HTR-8/SVneo (cell line): ENCODE data around the gene CDK9.

ENCODE experiments used
- DNase-seq: peaks from one replicate; pipeline ENCODE4 v3.0.0; 2011; ENCODE audit warnings: low spot score, mixed read lengths; ENCODE audit not compliant: insufficient read length
- FAIRE-seq: peaks from 2 replicates; lab custom pipeline; 2011; peaks lifted over from hg19 to GRCh38; lab: Jason Lieb, UNC

Gene CDK9

DNA sequence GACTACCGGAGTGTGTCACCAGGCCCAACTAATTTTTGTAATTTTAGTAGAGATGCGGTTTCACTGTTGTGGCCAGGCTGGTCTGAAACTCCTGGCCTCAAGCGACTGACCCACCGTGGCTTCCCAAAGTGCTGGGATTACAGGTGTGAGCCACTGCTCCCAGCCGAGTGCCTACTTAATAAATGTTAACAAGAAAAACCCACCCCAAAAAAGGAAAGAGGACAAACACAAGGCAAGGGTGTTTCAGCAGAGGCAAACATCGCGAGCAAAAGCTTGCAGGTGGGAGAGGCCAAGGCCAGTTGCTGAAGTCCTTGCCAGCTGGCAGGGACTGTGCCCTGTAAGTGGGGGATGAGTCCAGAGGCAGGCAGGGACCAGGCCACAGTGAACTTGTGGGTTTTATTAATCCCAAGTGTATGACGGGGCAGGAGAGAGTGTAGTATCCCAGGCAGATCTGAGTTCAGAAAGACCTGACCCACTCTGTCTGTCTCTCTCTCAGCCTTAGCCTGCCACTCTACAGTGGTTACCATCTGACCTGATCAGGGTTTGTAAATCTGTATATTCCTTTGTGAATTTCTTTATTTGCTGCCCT is 10.5 kb downstream of the CDK9 start:
- FAIRE-seq: no peak
- DNase-seq: no peak

DNA sequence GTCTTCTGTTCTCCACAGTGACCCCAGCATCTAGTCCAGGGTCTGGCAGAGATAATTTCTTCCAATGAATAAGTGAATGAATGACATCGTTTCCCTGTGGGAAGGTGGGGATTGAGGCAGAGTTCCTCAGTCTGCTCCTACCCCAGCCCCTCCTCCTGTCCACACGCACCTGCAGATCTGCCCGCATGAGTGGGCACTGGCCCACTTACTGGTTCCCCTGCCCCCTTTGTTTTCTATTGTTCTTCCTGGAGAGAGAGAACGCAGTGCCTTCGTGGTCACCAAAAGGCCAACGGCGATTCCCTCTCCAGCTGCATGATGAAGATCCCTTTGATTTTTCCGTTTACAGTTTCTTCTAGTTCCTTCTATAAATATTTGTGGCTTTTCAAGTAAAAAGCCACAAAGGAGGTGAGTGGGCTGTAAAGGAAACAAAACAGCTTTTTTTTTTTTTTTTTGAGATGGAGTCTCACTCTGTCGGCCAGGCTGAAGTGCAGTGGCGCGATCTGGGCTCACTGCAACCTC is 11.1 kb downstream of the CDK9 start:
- FAIRE-seq (no peak), DNase-seq (no peak)

DNA sequence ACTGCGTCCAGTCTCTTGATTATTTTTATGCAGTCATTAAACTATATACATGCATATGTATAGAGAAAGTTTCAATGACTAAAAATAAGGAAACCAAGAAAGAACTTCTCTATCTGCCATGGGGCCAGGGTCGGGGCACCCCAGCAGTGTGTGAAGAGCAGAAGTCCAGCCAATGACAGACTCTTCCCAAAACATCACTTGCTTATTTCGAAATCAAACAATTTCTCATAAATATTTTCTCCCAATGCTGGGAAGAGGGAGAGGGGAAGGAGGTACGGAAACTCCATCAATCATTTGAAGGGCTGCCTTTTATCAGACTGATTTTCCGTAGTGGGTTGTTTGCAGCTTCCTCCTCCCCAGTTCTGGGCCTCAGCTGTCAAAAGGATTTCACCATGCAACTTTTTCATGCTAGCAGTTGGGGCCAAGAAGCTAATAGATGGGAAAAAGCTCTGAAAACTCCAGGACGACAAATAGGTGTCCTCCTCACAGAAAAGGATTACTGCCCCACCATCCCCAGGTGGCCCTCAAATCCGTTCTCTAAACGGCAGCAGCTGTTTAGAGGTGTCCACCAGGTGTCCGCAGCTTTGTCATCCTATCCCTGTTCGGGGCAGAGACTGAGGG is 16.2 kb downstream of the CDK9 start:
- FAIRE-seq: no peak
- DNase-seq: no peak

DNA sequence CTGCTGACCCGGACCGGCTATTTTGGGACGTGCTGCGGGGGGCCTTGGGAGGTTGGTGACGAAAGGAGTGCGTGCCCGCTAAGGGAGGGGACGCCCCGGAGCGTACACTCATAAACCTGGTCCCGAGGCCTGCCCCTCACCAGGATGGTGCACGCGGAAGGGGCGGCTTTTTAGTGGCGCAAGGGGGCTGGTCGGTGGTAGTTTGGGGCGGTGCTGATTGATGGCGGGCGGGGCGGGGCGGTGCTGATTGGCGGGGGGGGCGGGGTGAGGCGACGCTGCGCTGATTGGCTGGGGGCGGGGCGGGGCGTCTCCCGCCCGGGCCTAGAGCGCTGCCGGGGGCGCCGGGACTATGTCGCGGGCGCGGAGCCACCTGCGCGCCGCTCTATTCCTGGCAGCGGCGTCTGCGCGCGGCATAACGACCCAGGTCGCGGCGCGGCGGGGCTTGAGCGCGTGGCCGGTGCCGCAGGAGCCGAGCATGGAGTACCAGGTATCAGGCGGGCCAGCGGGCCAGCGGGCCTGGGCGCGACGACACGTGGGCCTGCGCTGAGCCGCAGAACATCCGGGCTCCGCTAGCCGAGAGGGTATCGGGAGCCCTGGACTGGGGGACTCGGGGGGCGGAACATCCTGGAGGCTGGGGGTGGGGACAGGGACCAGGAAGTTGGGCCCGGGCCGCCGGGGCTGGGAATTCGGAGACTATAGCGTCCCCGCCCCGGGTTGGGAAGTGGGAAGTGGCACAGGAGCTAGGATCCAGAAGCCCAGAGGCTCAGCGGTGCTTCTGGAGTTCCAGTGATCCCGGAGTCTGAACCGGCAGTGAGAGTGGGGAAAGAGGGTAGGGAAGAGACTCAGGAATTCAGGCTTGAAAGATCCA is 17.0 kb downstream of the CDK9 start, which contains the start of gene FPGS:
Gene FPGS (plus strand): TSS at position 307 of the 868 bp plus-strand sequence. CDS start 43 bp downstream, at position 350.
- FAIRE-seq (no peak), DNase-seq (peak; percentile 89)

DNA sequence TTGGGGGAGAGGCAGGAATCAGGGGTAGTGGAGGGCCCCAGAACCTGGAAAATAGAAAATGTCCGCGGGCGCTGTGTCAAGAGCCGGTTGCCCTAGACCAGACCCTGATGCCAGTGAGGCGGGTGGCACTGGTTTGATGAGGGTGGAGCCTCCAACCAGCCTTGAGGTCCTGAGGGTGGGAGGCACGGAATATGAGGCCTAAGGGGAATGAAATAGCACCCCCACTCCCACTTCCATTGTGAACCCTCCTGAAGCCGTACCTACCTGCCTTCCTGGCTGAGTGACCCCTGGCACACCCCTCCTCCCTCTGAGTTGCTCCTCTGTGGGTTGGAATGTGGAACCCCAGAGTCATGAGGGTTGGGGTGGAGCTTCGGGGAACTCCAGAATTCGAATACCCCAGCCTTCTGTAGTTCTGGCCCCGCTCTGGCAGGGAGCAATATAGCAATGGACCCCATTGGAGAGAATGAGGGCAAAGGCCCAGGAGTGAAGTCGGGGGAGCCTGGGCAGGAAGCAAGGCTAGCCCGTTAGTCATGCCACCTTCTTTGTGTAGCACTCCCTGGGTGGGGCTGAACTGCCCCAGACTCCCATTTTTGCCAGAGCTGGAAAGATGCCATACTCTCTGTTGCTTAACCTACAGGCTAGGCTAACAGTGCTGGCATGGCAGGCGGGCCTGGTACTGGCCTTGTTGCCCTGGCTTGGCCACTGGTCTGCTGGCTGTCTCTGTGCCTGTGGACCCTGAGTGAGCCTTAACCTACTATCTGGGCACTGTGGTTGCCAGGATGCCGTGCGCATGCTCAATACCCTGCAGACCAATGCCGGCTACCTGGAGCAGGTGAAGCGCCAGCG is 17.9 kb downstream of the CDK9 start:
- DNase-seq: peak; percentile 10
- FAIRE-seq: no peak

DNA sequence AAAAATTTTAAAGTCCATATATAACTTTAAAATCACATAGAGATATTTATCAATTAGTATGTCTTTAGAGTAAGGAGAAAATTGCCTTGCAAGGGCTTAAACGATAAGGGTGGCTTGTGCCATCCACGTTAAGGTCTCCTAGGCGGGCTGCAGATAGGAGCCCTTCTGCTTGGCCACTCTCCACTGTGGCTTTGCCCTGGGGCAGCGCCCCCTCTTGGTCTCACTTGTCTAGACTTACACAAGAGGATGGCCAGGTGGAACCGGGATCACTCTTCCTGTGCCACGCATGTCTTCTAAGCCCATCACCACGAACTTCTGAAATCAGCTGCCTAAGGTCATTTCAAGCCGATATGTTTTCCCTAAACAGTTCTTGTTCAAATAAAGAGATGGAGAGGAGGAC is 19.8 kb downstream of the CDK9 start:
- no peak for DNase-seq
- no peak for FAIRE-seq

DNA sequence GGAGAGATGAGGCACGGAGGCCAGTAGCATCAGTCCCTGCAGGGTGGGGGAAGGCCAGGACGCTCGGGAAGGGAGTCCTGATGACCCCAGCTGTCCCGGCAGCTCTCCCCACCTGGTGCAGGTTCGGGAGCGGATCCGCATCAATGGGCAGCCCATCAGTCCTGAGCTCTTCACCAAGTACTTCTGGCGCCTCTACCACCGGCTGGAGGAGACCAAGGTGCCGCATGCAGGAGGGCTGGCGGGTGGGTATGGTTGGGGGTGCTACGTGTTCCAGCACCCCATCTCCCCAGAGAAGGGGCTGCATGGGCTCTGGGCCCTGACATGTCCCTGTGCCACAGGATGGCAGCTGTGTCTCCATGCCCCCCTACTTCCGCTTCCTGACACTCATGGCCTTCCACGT is 21.0 kb downstream of the CDK9 start:
- FAIRE-seq (no peak), DNase-seq (no peak)

DNA sequence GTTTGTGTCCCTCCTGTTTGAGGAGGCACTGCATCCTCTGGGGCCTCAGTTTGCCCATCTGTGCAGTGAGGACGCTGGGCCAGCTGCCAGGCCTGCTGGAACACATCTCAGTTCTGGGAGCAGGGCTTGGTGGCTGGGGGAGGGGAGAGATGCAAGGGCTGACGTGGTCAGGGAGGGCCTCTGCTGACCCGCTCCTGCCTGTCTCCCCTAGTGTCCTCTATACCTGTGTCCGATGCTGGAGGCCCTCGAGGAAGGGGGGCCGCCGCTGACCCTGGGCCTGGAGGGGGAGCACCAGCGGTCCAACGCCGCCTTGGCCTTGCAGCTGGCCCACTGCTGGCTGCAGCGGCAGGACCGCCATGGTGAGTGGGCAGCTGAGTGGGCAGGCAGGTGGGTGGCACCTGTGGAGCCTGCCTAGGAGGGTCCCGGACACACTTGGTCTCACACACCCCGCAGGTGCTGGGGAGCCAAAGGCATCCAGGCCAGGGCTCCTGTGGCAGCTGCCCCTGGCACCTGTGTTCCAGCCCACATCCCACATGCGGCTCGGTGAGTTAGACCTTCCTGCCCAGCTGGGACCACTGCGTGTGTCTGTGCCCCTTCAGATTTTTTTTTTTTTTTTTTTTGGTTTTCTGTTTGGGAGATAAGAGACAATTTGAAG is 22.6 kb downstream of the CDK9 start:
- DNase-seq: no peak
- no peak for FAIRE-seq

DNA sequence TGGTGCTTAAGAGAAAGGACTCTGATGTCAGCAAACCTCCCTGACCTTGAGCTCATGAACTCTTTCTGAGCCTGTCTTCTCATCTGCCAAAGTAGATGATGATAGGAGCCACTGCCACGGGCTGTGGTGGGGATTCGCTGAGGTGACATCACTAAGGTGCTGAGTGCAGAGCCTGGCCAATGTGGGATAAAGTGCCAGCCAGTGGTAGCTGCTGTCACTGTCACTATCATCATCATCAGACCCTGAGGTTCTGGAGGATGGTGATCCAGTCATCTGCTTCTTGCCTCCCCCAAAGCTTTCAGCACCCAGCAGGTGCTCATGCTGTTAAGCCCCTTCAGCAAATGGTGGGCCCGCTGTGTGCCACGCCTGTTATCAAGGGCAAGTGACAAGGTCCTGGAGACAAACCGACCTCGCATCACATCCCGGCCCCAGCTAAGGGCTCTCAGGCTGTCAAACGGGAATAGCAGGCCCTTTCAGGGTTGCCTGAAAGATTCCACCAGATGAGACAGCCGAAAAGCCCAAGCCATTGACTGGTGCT is 23.2 kb downstream of the CDK9 start:
- FAIRE-seq (no peak), DNase-seq (no peak)

DNA sequence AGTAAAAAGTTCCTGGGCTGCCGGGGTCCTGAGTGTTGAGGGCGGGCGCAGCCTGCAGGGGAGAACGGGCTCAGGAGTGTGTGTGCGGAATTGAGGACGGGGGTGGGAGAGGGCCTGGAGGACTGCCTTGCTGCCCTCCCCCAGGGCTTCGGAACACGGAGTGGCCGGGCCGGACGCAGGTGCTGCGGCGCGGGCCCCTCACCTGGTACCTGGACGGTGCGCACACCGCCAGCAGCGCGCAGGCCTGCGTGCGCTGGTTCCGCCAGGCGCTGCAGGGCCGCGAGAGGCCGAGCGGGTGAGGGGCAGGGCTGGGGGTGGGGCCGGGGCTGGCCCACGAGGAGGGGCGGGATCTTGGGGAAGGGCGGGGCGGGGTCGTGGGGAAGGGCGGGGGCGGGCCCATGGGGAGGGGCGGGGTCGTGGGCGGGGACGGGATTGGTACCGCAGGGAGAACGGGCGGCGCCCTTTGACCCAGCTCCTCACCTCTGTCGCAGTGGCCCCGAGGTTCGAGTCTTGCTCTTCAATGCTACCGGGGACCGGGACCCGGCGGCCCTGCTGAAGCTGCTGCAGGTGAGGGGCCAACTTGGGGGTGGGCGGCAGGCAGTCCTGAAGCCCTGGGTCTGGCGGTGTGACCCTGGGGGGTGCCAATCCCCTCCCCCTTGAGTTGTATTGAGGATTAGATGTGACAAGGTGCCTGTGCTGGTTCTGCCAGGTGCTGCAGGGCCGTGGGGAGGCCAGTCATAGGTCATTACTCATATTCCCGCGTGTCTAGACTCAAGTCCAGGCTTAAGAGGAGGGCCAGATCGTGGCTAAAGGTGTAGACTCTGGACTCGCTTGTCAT is 23.9 kb downstream of the CDK9 start:
- DNase-seq: no peak
- no peak for FAIRE-seq

DNA sequence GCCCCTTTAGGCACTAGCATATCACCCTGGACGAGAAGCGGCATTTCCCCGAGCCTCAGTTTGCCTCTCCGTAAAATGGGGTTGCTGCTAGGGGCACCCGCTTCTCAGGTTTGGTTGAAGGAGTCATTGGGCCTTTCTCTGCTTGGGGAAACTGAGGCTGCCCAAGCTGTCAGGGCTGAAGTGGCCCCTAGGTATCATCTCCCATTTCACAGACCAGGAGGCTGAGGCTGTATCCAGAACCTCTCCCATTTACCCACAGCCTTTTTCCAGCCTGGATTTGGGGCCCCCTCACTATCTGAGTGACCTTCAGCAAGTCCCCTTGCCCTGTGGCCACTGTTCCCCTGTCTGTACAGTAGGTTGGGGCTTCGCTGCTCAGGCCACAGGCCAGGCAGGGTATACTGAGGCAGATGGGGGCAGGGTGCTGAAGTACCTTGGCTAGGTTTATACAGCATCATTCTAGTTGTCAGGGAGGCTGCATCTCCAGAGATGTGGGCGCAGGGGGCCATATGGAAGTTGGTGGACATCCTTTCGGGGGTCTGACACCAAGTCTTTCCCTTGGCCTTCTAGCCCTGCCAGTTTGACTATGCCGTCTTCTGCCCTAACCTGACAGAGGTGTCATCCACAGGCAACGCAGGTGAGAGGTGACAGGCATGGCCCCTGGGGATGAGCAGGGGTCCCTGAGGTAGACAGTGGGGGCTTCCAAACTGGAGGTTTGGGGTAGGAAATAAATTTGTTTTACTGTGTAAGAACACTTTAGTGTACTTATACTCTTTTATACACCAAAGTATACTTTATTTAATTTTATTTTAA is 24.7 kb downstream of the CDK9 start:
- no peak for FAIRE-seq

DNA sequence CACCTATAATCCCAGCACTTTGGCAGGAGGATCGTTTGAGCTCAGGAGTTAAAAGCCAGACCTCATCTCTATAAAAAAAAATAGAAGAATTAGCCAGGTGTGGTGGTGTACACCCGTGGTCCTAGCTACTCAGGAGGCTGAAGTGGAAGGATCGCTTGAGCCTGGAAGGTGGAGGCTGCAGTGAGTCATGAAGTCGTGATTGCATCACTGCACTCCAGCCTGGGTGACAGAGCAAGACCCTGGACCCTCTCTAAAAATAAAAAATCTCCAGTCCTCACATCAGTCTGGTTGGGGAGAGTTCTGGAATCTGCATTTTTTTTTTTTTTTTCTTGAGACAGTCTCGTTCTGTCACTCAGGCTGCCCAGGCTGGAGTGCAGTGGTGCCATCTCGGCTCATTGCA is 26.2 kb downstream of the CDK9 start:
- no peak for DNase-seq
- no peak for FAIRE-seq

More for the DNA sequence above, 24.7 kb downstream of the CDK9 start:
- DNase-seq: no peak

DNA sequence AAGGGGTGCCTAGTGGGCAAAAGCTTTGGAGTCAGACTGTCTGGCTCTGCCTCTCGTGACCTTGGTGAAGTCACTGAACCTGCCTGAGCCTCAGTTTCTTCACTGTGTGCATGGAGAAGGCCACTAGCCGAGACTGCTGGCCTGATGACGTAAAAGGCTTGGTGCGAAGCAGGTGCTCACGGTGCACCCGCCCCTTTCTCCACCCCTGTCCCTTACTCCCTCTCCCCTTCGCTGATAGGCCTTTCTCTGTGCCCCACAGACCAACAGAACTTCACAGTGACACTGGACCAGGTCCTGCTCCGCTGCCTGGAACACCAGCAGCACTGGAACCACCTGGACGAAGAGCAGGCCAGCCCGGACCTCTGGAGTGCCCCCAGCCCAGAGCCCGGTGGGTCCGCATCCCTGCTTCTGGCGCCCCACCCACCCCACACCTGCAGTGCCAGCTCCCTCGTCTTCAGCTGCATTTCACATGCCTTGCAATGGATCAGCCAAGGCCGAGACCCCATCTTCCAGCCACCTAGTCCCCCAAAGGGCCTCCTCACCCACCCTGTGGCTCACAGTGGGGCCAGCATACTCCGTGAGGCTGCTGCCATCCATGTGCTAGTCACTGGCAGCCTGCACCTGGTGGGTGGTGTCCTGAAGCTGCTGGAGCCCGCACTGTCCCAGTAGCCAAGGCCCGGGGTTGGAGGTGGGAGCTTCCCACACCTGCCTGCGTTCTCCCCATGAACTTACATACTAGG is 27.3 kb downstream of the CDK9 start:
- DNase-seq (no peak), FAIRE-seq (no peak)

DNA sequence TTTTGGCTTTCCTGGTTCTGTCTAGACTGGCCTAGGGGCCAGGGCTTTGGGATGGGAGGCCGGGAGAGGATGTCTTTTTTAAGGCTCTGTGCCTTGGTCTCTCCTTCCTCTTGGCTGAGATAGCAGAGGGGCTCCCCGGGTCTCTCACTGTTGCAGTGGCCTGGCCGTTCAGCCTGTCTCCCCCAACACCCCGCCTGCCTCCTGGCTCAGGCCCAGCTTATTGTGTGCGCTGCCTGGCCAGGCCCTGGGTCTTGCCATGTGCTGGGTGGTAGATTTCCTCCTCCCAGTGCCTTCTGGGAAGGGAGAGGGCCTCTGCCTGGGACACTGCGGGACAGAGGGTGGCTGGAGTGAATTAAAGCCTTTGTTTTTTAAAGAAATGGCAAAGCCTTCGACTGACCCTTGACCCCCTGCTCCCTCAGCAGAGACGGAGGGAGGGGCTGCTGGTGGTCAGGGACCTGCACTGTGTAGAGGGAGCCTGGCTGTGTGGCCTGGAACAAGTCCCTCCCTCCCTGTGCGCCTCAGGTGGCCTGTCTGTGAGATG is 27.9 kb downstream of the CDK9 start:
- DNase-seq (no peak), FAIRE-seq (no peak)

DNA sequence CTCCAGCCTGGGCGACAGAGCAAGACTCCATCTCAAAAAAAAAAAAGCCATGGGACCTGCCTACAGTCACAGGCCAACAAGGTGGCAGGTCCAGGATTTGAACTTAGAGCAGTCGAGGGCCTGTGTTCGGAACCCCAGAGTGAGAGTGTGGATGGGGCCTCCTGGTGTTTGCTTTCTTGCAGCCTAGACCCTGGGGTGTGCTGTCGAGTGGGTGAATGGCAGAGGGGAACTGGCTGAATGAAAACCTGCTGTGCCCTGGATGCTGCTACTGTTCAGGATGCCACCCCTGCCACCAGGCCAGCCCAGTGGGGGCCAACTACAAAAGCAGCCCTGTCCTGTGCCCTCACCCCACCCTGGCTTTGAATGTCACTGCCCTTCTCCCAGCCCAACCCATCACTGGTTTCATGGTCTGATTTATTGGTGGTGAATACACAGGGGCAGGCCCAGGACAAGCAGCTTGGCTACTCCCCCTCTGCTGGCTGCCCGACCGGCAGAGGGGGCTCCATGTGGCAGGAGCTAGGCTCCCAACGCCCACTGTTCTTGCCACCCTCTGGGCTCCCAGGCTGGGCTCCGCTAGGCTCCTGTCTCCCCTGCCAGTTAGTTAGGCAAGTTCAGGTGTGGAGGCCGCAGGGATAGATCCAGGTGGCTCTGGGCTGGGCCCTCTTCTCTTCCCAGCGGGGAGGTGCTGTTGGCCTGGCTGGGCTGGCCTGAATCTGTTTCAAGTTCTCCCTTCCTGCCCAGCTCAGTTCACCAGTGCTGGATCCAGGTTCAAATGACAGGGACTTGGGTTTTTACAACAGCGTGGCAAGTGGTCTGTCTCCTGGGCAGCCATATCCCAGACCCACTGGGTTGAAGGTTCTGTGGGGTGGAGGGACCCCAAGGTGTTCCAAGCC is 29.0 kb downstream of the CDK9 start:
- no peak for DNase-seq
- no peak for FAIRE-seq
